ENCODE results near the gene SLC9A8.
A peak's percentile ranks its signal among the peaks of the same experiment; 100 is the strongest.

Gene SLC9A8

DNA sequence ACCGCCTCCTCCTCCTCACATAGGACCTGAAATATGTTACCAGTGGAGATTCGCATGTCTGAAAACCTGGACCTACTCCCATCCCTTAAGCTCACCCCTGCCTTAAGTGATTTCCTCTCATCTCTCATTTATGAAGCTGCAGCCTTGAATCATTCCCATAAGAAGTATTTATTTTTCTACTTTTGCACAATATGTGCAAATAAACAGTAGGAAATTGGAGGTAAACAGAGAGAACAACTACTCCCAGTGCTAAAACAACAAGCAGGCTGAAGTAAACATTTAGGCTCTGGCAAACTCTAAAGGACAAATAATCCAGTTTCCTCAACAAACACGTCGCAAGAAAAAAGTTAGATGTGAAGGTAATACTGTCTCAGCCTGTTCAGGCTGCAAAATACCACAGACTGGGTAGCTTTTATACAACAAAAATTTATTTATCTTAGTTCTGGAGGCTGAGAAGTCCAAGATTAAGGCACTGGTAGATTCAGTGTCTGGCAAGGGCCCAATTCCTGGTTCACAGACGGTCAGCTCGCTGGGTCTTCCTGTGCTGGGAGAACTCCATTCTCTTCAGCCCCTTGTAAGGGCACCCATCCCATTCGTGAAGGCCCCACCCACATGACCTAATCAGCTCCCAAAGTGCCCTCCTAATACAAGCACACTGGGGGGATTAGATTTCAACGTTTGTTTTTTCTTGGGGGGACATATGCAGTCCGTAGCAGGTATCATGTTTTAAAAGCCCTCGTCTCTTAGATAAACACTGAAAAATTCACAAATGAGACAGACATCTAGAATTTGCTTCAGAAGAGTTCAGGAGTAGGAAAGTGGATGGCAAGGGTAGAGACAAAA is 87.1 kb downstream of the SLC9A8 start:
- DNase-seq, result no peak

DNA sequence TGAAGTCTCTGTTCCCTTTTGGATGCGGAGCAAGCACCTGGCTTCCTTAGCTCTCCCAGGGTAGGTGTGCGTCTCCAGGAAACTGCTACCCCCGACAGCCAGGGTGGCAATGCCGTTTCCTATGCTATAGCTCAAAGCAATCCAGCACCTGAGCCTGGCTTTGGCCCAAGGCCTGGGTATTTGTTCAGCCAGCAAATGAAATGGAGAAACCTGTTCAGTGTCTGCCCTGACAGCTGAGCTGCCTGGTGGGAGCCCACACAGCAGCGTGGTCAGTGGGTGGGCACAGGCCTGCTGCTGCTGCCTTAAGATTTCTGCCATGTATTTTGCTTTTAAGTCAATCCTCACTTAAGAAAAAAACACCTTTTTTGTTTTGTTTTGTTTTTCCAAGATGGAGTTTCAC is 89.0 kb downstream of the SLC9A8 start:
- DNase-seq, result no peak

DNA sequence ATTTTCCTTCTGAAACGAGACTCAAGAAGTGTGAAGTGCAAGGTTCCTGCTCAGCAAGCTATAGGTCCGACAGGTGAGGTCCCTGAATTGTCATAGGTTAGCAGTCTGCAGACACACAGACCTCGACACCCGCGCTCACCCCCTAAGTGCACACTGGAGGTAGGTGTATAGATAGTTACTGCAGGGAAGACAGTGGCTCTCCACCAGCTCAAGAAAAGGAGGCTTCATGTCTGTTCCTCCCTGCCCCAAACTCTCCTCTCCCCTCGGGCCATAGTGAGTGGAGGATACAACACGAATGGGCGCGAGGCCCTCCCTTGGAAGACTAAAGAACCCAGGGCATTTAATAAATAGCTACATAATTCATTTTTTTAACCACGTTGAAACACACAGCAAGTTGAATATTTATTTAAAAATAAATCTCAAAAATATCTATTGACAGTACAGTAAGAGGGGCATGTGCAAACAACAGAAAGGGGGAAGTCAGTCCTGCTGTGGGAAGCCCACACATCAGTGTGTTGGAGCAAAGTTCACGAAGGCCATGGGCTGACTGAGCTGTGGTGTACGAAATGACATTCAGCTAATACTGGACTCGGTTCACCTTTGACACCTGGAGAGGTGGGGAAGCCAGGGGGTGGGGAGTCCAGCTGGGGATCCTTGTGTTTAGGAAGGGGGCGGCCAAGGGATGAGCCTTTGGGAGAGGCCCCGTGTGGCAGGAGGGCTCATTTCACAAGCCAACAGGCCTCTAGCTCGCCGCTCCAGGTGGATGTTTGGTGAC is 92.0 kb downstream of the SLC9A8 start:
- no peak for DNase-seq

DNA sequence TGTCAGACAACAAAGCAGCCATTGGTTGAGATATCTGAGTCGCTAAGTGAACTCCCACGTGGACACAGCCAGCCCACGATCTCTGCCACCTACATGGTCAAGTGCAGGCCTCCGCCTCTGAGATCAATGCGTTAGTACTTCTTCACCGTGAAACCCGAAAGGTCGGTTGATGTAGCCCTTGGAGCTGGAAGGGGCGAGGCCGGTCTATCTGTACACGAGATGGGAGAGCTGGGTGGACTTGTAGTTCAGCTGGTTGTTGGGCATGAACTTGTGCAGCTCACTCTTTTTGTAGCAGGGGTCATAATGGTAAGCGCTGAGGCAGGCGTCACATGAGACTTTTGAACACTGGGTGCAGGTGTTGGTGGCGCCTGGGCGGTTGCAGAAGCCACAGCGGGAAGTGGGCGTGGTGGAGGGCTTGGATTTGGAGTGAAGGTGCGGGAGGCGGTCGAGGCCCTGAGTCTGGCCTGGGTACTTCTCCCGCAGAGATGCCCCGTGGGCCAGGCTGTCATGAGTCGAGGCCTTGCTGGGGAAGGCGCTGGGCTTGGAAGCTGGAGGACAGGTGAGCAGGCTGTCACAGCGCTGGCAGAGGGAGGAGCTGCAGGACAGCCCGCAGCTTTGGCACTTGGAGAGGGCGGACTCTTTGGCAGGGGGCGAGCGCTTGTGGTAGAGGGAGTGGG is 92.9 kb downstream of the SLC9A8 start:
- DNase-seq, result no peak

DNA sequence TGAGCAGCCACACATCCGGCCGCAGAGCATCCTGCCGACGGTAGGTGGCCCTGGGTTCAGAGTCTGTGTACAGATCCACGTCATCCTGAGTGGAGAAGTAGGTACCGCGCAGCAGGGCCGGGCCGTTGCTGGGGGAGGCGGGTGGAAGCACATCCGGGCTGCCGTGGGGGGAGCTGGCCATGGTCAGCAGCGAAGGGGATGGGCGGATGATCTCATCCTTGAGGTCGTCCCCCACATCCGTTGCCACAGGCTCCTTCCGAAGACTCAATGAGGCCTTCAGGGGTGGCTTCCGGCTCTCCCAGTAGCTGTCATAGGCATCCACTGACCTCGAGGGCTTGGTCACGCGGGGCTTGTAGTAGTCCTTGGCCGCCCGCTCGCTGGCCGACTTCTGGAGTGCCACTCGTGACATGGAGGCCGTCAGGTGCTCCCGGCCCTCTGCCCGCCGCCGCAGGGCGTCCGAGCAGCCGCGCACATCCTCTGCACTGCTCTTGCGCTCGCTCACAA is 93.5 kb downstream of the SLC9A8 start:
- DNase-seq, result no peak

DNA sequence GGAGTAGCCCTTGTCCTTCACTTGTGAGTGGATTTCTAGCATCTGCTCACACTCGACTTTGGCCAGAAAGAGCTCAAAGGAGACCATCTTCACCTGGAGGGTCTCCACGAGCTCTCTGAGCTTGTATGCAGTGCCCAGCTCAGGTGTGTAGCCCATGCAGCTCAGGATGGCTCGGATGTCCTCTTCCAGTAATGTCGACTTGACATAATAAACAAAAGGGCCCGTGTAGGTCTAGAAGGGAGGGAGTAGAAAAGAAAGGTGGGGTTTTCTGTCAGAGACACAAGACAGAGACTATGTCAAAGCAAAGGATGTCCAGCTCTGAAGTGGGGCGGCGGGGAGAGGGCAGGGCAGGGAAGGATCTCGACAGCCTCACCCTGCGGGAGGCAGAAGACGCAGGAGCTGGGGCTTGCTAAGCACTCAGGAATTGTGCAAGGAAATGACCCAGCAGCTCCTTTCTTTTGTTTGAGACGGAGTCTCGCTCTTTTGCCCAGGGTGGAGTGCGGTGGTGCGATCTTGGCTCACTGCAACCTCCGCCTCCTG is 94.1 kb downstream of the SLC9A8 start:
- no peak for DNase-seq

DNA sequence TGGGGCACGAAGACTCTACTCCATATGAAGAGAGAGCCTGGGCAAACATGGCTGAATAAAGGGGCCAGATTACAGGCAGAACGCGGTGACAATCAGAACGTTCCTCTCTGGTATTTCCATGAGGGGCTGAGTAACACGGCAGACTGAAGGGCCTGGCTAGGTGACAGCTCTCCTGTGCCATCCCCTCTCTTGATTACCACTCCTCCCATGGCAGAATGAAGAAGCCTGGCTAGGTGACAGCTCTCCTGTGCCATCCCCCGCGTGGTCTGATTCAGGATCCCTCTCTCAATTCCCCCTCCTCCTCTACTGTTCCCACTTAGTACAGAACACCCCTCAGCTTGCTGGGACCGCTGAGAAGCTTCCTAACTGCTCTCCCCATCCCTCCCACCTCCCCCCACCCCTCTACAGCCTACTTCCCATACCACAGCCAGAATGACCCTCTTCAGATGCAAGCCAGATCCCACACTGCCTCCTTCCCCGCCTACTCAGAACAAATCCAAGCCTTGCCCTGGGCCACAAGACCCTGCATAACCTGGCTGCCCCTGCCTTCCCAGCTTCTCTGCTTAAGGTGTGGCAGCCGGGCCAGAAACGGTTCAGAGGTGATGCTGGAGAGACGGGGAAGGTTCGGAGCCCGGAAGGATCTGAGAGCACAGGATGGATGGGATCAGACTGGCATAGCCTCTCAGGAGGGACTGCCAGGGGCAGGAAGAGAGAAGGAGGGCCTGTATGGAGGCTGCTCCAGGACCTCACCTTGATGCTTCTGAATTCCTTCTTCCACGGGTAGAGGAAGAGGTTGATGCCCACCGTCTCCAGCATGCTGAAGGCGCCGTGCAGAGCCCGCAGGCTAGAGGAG is 95.0 kb downstream of the SLC9A8 start:
- no peak for DNase-seq

DNA sequence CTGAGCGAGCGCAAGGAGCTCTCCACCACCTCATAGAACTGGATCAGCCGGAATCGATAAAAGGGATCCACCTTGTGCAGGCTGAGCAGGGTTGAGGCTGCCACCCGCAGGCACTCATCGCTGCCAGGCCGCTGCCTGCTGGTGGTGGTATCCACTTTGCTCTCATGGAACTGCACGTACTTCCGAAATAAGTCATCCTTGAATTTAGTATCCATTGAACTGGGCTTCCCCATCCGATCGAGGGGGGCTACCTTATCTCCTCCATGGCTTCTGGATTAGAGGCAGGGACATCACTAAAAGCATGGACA is 95.6 kb downstream of the SLC9A8 start:
- DNase-seq, result no peak

DNA sequence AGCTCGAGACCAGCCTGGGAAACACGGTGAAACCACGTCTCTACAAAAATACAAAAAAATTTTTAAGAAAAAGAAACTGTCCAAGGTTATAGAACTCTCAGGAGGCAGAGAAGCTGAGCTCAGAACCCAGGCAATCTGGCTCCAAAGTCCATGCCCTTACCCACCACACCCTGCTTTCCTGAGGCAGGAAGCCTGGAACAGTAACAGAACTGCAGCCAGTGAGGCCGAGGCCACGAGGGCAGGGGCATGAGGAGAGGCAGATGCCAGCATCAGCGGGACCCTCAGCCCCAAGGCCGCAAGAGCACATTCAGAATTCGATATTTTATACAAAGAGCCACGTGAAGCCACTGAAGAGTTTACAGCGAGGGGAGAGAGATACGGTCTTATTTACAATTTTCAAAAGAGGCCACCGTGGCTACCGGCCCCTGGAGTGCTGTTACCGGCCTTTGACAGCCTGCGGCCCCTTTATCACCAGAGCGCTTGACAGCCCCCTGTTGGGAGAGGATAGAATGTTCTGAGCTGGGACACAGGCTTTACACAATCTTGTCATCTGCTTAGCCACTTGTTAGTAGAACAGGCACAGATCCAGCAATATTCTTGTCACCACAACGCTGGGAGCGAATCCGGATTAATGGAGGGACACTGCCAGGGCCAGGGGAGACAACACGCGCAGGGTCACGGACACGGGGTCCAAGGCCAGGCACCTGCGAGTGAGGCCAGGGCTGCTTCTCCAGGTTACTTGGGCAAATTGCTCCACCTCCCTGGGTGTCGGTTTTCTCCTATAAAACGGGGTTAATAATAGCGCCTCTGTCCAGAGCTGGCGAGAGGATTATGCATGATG is 97.1 kb downstream of the SLC9A8 start:
- DNase-seq, result no peak

DNA sequence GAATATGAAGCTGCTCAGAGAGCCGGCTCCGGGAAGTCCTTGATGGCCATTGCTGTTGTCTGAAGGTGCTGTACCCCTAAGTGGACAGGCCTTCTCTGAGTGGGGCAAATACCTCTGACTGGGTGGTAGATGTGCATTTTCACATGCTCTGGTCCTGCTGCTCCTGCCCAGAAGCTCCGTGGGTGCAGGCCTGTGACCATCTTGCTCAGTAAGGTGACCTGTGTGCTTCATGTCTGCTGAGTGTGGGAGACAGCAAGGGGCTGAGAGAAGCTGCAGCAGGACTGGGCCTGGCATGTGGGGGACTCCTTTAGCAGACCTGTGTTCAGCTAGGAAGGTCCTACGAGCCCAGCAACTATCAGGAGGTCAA is 97.7 kb downstream of the SLC9A8 start:
- DNase-seq, result no peak

DNA sequence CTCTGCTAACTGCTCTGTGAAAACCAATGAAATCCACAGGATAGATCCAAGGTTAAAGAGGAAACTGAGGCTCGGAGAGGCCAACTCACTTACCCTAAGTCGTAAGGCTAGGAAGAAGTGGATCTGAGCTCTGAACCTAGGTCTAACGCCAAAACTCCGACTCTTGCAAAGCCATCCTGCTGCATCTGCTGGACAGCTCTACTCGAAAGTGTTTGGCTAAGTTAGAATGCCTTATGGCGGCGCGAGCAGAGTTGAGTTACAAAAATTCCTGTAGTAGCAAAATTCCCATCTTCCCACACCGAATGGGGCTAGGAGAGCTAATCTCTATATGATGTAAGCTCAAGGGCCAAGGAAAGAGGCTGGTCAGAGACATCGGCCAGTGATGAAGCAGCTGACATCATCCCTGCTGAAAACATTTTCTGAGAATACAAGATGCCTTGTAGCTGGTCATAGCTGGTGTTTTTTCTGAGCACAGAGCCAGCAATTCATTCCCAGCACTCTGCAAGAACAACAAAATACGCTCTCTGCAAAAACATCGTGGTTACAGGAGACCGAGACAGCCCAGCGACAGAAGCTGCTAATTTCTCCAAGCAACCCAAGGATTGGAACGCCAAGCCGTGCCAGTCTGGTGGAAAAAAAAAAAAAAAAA is 100.9 kb downstream of the SLC9A8 start:
- no peak for DNase-seq

DNA sequence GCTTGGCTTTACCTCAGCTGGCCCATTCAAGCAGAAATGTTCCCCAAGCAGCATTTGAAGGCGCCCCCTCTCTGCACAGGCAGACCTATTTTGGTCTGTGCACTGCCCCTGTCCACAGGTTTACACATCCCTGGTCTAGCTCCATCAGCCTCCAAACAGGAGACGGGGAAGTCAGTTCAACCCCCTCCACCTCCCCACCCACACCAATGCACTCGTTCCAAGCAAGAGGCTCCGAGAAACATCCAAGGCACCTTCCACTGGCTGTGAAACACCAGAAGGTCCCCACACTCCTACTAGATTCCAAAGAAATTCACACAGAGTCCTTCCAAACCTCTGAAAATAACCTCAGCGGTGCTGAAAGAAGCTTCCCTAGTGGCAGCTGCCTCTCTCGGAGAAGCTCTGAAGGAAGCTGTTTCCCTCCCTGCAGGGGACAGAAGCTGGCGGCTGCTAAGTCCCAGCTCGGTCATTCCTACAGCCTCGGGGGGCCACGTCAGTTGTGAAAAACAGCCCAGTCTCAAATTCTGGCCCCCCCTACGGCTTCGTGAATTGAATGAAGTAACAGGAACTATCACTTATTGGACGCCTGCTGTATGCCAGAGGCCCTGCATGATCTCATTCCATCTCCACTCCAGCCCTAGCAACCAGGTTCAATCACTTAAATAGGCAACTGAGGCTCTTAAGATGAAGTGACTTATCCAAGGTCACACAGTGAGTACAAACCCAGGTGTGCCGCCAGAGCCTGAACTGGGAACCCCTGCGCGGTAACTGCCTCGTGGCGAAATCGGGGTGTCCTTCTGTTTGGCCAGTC is 101.9 kb downstream of the SLC9A8 start:
- DNase-seq, result no peak

DNA sequence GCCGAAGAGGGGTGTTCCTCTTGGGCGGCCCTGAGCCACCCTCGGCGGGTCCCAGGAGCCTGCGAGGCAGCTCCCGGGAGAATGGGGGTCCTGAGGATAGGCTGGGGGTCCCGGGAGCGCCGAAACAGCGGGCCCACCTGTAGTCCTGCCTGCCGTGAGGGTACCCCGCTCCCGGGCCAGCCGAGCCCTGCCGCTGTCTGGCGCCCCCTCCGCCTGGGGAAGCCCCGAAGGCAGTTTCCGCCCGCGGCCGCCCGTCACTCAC is 102.4 kb downstream of the SLC9A8 start:
- DNase-seq, result no peak

DNA sequence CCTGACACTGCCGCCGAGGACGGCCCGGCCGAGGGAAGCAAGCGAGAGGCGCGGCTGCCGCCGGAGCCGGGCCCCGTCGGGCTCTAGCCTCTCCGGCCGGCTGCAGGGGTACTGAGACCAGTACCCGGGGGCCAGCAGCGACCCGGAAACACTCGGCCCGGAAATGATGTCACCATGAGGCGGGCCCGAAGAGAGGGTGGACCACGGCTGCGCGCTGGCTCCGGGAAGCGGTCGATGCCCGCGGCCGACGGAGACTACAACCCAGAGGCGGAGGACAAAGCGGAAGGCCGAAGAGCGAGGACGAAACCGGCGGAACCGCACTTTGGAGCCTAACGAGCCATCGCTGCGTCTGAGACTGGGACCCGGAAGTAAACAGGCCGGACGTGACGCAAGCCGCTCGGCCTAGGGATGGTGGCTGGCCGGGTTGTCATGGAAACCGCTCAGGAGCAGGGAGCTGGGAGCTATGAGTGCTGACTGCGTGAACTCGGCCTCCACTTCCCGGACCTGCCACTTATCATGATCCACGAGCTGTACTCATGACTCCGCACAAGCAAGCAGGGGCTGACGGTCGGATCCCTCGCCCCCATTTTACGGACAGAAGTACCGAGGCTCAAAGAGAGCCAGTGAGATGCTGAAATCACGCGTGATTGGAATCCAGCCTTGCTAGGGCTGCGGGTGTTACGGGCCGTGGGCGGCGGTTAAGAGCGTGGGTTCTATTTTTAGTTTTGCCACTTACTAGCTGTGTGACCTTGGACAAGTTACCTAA is 102.9 kb downstream of the SLC9A8 start, which contains the start of gene SPATA2:
TSS of gene SPATA2 (minus strand) at position 150 of the 766 bp plus-strand sequence. CDS start 7,039 bp downstream, outside the sequence.
- peak; percentile 95 for DNase-seq

DNA sequence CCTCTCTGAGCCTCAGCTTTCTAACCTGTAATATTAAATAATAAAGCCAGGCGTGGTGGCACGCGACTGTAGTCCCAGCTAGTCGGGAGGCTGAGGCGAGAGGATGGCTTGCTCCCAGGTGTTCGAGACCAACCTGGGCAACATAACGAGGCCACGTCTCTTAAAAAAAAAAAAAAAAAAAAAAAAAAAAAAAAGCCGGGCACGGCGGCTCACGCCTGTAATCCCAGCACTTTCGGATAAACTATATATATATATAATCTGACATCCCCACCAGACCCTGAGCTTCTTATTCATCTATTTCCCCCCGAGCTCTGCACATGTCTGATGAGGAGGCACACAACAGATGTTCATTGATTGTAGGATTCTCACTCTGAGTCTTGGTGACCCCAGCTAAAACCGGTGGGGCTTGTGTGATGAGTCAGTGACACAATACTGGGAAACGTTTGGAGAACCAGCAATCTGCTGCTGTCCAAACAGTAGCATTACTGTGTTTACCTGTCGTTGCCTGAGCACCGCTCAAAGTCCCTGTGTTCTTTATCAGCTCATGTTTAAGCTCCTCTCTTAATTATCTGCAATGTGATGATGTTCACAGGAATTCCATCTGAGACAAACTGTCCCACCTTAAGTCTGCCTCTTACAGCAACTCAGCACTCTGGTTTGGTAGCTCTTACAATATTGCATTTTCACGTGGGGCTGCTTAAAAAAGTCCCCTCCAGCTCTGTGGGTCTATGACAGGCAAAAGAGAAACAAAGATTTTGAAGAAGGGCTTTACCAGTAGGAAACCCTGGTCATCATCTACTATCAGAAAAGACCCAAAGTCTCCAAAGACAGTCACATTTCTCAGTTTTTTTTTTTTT is 103.7 kb downstream of the SLC9A8 start:
- DNase-seq, result no peak

DNA sequence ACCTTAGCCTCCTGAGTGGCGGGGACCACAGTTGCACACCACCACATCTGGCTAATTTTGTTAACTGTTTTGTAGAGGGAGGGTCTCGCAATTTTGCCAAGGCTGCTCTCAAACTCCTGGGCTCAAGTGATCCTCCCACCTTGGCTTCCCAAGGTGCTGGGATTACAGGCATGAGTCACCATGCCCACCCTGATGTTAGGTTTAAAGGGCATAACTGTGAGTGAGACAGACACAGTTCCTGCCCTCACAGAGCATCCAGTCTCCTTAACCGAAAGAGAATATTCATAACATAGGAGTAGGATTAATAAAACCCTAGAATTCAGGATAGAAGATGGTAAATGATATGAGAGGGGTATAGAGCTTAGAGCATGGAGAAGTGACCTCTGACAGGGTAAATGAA is 105.8 kb downstream of the SLC9A8 start:
- no peak for DNase-seq

DNA sequence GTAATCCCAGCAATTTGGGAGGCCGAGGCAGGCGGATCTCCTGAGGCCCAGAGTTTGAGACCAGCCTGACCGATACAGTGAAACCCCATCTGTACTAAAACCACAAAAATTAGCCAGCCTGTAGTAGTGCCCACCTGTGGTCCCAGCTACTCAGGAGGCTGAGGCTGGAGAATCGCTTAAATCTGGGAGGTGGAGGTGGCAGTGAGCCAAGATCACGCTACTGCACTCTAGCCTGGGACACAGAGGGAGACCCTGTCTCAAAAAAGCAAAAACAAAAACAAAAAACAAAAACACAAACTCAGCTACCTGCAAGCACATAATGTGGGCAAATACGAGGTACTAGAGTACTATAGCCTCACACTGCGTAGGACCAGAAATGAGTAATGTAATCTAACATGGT is 106.4 kb downstream of the SLC9A8 start:
- DNase-seq, result no peak

DNA sequence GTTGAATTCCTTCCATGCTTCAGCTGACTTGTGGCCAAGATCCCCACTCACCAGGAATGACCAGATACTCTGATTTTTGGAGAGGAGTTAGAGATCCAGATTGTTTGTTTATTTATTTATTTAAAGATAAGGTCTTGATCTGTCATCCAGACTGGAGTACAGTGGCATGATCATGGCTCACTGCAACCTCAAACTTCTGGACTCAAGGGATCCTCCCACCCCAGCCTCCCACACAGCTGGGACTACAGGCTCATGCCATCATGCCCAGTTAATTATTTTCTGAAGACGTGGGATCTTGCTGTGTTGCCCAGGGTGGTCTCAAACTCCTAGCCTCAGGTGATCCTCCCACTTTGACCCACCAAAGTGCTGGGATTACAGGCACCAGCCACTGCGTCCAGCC is 106.8 kb downstream of the SLC9A8 start:
- DNase-seq, result no peak

DNA sequence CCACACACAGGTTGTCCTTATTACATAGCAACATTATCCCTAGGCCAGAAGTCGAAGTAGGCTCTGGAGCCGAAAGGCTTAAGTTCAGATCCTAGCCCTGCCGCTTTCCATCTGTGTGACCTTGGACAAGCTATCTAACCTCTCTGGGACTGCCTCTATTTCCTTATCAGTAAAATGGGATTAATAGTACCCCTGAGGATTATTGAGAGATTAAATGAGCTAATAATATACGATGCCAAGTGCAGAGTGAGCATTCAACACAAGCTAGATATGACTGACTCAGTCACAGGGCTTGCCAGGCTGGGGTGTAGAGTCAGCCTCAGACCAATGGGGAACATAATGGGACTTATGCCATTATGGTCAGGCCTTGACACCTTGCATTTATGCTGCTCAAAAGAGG is 111.6 kb downstream of the SLC9A8 start:
- DNase-seq, result no peak
